Renal cortical epithelial cell (primary cell): ENCODE measurements around the gene S100A3. TPM values are rescaled to one million over a fixed set of nuclear protein-coding genes. Genes with fewer than 3 reads are reported as not detected.

Experiments used
- DNase-seq: peaks from one replicate; pipeline ENCODE4 v3.0.0-alpha.2; 2011; ENCODE audit warnings: low read depth
- total RNA-seq: library from RNA; depleted of rRNA; stranded (reverse); fragments of >200 nt; gene quantifications from 2 replicates; pipeline ENCODE4 v1.2.3, GENCODE V29; 2014

Gene S100A3
- total RNA-seq, 1 donor from 2014 or later: 5.2 TPM

DNA sequence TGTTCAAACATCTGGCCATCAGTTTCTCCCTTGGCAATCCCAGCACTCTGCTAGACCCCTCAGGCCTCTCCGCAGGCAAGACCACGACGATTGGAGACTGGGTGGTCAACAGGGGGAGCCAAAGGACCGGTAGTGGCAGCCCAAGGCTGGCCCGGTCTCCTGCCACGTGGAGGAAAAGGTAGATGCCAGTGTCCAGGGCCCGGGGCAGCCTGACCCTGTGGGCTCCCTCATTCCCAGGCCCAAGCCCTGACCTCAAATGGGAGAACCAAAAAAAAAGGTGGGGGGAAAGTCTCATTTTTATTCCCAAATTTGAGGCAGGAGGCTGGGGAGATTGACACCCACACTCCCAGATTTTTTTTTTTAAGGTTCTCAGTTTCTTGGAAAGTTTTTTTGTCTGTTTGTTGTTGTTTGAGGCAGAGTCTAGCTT, 38.1 kb downstream of the S100A3 start:
- peak; percentile 54 for DNase-seq

DNA sequence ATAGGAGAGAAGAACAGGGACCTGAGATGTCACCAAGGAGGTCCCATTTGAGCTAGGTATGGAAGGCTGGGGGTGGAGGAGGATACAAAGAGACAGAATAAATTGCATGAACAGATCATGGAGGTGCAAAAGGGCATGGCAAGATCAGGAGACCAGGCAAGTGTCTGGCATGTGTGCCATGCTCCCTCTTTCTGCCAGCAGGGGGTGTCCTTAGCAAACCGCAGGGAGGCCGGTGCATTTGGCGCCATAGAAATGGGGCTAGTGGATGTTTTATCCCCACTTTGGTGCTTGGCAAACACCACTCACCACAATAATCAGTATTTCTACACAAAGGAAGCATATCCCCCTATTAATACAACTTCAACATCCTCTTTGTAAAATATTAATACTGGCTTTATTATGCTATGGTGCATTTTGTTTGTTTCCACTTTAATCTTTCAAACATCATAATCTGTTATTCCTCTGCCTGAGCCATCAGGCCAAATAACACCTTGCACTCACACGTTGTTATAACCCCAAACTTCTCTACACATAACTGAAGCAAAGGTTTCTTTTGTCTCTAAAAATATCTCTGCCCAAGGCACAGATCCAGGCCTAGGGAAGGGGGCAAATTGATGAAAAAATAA, 39.2 kb downstream of the S100A3 start:
- DNase-seq: no peak

DNA sequence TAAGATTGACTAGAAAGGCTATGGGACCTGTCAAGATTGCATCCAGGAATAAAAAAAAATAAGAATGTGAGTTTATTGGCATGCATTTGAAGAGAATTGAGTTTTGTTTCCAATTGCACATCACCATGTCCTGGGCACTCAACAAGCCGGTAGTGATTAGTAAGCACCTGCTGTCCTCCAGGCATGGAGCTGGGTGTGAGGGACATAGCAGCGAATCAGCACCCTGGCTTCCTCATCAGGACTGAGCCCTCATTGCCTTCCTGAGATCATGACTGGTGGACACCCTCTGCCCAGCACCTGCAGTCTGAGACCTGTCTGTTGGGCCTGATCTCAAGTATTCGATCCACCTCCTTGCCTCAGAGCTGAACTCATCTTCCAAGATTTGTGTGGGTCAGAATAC, 40.0 kb downstream of the S100A3 start:
- no peak for DNase-seq

DNA sequence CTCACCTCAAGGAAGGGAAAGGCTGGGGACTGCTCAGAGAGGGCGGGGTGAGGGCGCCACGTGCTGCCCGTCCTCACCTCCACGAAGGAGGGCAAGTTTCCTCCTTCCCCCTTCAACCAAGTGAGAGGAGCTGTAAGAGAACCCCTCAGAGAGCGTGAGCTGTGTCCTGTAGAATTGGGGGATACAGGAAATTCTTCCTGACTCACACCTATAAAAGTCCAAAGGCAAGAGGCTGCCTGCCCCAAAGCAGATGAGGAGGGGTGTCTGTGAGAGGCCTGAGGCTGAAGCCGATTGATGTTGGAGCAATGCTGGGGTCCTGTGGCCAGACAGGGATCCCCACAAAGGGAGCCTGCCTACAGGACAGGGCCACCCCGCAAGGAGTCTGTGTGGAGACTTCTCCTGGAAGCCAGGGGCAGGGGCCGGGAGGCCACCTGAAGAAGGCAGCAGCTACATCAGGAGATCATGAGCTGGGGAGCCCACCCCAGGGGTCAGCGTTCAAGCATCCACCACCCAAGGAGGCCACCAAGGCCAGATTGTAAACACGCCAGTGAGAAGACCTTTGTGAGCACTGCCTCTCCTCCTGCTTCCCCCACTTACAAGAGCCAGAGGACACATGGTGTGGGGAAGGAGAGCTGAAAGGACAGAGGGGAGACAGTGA, 41.0 kb downstream of the S100A3 start:
- DNase-seq: no peak

DNA sequence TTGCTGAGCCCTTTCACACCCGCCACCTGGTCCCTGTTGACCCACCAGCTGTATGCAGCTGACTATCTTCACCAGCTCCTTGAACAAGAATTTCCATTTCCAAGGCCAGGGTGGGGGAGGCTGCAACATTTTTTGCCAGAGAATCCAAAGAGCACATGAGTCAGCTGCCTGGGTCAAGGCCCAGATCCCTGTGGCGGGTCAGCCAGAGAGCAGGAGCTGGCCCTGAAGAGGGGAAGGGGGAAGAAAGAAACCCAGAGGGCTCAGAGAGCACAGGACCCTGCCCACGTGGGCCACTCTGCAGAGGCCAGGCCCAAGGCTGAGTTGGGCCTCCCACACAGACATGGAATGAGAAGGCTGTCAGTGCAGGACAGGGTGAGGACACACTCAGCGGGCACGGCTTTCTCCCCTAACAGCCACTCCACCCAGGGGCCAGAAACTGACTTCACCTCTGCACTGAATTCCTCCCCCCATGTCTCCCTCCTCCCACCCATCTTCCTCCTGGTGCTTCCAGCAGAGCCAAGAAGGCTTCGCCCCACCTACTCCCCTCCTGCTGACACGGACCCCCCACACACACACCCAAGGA, 42.1 kb downstream of the S100A3 start:
- peak; percentile 86 for DNase-seq

DNA sequence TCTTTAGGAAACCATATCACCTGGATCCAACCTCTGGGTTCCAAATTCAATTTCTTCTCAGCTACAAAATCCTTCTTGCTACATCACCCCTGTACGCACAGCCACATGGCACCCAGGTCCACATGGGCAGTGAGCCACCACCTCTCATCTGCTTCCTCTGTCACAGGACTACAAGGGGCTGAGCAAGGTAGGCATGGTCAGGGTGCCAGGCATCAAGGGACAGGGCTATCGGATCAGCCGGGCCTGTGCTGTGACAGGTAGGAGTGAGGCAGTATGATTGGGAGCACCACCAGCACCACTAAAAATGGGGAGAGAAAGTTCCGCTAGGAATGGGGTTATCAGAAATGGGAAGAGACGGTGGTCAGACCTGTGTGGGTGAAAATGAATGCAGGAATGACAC, 42.7 kb downstream of the S100A3 start:
- DNase-seq: no peak

DNA sequence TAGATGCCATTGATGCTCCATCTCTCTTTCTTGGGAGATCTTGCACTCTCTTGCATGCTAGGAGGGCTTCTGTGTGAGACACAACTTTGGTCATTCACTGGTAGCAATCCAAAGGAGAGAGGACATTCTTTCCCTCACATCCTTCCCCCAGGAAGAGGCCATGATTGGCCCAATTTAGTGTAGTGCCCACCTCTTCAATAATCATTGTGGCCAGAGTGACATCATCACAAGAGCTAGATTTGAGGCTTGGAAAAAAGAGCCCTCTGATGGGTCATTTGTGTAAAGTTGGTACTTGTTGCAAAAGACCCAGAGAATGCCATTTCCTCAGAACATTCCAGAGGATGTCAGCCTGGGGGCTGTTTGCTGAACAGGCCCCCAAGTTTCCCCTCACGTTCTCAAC, 43.5 kb downstream of the S100A3 start:
- no peak for DNase-seq

DNA sequence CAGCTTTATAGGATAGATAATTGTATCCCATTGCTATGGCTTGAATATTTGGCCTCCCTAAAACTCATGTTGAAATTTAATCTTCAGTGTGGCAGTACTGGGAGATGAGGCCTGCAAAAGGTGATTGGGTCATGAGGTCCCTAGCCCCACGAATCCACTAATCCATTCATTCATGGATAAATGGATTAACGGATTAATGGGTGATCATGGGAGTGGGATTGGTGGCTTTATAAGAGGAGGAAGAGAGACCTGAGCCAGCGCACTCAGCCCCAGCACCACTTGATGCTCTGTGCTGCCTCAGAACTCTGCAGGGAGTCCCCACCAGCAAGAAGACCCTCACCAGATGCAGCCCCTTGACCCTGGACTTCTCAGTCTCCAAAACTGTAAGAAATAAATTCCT, 45.3 kb downstream of the S100A3 start:
- DNase-seq: no peak

DNA sequence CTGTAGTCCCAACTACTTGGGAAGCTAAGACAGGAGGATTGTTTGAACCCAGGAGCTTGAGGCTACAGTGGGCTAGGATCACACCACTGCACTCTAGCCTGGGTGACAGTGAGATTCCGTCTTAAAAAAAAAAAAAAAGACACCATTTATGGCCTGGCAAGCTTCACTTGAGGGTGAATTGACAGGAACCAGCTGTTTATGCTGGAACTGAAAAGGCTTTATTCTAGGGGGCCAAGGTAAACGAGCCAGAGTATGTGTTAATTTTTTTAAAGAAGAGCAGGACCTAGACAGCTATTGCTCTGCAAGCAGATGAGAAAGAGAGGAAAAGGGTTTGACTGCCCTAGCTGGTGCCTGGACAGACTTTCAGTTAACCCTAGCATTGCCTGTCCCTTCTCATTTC, 50.3 kb downstream of the S100A3 start:
- DNase-seq: no peak

Other genes with a start within 250 kb of the S100A3 start
- gene PGLYRP3, start 236.3 kb downstream of the S100A3 start, total RNA-seq: not detected in 2 replicates
- gene PGLYRP4, start 200.4 kb downstream of the S100A3 start, total RNA-seq: not detected in 2 replicates
- gene S100A9, start 191.4 kb downstream of the S100A3 start, total RNA-seq: 0.70 and 25.0 TPM in 2 replicates
- not detected in 2 replicates for gene S100A12, start 173.6 kb downstream of the S100A3 start, total RNA-seq
- not detected in 2 replicates for gene S100A8, start 158.2 kb downstream of the S100A3 start, total RNA-seq
- not detected in 2 replicates for gene S100A7A, start 132.7 kb downstream of the S100A3 start, total RNA-seq
- not detected in 2 replicates for gene S100A7, start 88.6 kb downstream of the S100A3 start, total RNA-seq
- gene S100A6, start 13.3 kb downstream of the S100A3 start, total RNA-seq: 428 and 2,979 TPM in 2 replicates
- 1.2 TPM in 2 replicates for gene S100A5, start 8.3 kb downstream of the S100A3 start, total RNA-seq
- gene S100A4, start 3.5 kb downstream of the S100A3 start, total RNA-seq: 7.6 and 303 TPM in 2 replicates
- 37.9 and 392 TPM in 2 replicates for gene S100A2, start 16.6 kb upstream of the S100A3 start, total RNA-seq
- gene S100A16, start 63.9 kb upstream of the S100A3 start, total RNA-seq: 406 and 1,037 TPM in 2 replicates
- 1.0 and 52.3 TPM in 2 replicates for gene S100A14, start 67.1 kb upstream of the S100A3 start, total RNA-seq
- 95.6 and 246 TPM in 2 replicates for gene S100A13, start 78.2 kb upstream of the S100A3 start, total RNA-seq
- gene S100A1, start 79.2 kb upstream of the S100A3 start, total RNA-seq: 9.7 and 13.9 TPM in 2 replicates
- gene CHTOP, start 84.8 kb upstream of the S100A3 start, total RNA-seq: 19.6 and 41.0 TPM in 2 replicates
- gene SNAPIN, start 109.4 kb upstream of the S100A3 start, total RNA-seq: 51.7 and 76.1 TPM in 2 replicates
- gene ILF2, start 121.7 kb upstream of the S100A3 start, total RNA-seq: 168 and 232 TPM in 2 replicates
- gene NPR1, start 129.4 kb upstream of the S100A3 start, total RNA-seq: 1.7 and 39.5 TPM in 2 replicates
- 15.1 and 59.2 TPM in 2 replicates for gene INTS3, start 178.8 kb upstream of the S100A3 start, total RNA-seq
- gene SLC27A3, start 226.1 kb upstream of the S100A3 start, total RNA-seq: 5.0 and 8.5 TPM in 2 replicates